Astrocyte (in vitro differentiated cells and primary cell): Measurements from ENCODE around the gene TROAP.

Experiments
- EZH2 ChIP-seq: IDR thresholded peaks from 2 replicates; pipeline ENCODE4 v1.6.1; 2012; ENCODE audit warnings: mild to moderate bottlenecking, low read length, inconsistent platforms; ENCODE audit not compliant: insufficient read depth
- TF ChIP-seq, protein P1 (sequence below): IDR thresholded peaks from 2 replicates; pipeline ENCODE4 v1.5.1; 2011; ENCODE audit warnings: low read depth, mild to moderate bottlenecking, inconsistent platforms, low read length, moderate library complexity; ENCODE audit not compliant: insufficient read depth

DNA sequence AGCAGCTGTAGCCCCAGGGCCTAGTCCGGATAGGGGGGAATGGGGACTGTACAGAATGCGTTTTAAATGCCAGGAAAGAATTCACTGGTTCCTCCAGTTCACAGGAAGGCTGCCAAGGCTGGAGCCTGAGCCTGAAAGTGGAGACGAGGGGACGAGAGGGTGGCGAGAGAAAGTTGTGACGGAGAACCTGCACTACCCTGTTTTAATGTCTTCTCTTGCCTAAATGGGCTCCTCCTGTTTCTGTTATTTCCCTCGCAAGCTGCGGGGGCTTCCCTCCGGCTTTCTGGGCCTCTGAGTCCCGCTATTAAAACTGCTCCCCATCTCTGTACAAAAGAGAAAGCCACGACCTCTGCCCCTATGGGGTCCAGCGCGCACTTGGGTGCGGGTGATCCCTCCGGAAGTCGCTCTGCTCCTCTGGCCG is 9.4 kb downstream of the TROAP start:
- TF ChIP-seq, protein P1, sequence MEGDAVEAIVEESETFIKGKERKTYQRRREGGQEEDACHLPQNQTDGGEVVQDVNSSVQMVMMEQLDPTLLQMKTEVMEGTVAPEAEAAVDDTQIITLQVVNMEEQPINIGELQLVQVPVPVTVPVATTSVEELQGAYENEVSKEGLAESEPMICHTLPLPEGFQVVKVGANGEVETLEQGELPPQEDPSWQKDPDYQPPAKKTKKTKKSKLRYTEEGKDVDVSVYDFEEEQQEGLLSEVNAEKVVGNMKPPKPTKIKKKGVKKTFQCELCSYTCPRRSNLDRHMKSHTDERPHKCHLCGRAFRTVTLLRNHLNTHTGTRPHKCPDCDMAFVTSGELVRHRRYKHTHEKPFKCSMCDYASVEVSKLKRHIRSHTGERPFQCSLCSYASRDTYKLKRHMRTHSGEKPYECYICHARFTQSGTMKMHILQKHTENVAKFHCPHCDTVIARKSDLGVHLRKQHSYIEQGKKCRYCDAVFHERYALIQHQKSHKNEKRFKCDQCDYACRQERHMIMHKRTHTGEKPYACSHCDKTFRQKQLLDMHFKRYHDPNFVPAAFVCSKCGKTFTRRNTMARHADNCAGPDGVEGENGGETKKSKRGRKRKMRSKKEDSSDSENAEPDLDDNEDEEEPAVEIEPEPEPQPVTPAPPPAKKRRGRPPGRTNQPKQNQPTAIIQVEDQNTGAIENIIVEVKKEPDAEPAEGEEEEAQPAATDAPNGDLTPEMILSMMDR: no peak
- no peak for TF ChIP-seq EZH2
